GM11168 (cell line): Measurements from ENCODE around the gene C3orf33.
"Not testable (repeated sequence)": the region's sequence is repeated elsewhere in the genome, so short reads cannot be mapped to it uniquely, and the experiment has no call there.

Experiments
- in situ Hi-C: fragments of 300-500 bp; cut with MboI; formaldehyde crosslinking; loops from one replicate; pipeline ENCODE4 v1.12.0; 2022; ENCODE audit warnings: low sequenced_read_pairs; ENCODE audit not compliant: unreplicated experiment

The C3orf33 gene

GRCh38 chr3:155805802-155806618, at the start of gene C3orf33:
Gene C3orf33 (minus strand): TSS chr3:155806278. CDS start chr3:155806252, 26 bp downstream.
- in situ Hi-C loops, result no loop called here

GRCh38 chr3:155854141-155854940, 48.3 kb upstream of the C3orf33 start, which contains the start of gene SLC33A1:
Gene SLC33A1 (minus strand): TSS chr3:155854427. CDS start chr3:155853997, 430 bp downstream.
- in situ Hi-C loops, result no loop called here

GRCh38 chr3:155853214-155854140, 47.4 kb upstream of the C3orf33 start:
- in situ Hi-C loops, result no loop called here

GRCh38 chr3:155852341-155852740, 46.3 kb upstream of the C3orf33 start:
- in situ Hi-C loops, result no loop called here

- in situ Hi-C loops, result not testable (repeated sequence)
Observed at GRCh38 chr3:155849404-155849803, 43.3 kb upstream of the C3orf33 start.

GRCh38 chr3:155847993-155848392, 41.9 kb upstream of the C3orf33 start:
- in situ Hi-C loops, result no loop called here

- in situ Hi-C loops, result no loop called here
Observed at GRCh38 chr3:155846119-155846518, 40.0 kb upstream of the C3orf33 start.

GRCh38 chr3:155843569-155843968, 37.5 kb upstream of the C3orf33 start:
- in situ Hi-C loops, result no loop called here

GRCh38 chr3:155835341-155836071, 29.4 kb upstream of the C3orf33 start:
- in situ Hi-C loops, result no loop called here

GRCh38 chr3:155828490-155829098, 22.5 kb upstream of the C3orf33 start:
- in situ Hi-C loops, result not testable (repeated sequence)

GRCh38 chr3:155815030-155815545, 9.0 kb upstream of the C3orf33 start:
- in situ Hi-C loops, result no loop called here

- in situ Hi-C loops, result not testable (repeated sequence)
Observed at GRCh38 chr3:155813224-155813623, 7.1 kb upstream of the C3orf33 start.

GRCh38 chr3:155809181-155809580, 3.1 kb upstream of the C3orf33 start:
- in situ Hi-C loops, result no loop called here

- in situ Hi-C loops, result no loop called here
Observed at GRCh38 chr3:155807823-155808222, 1.7 kb upstream of the C3orf33 start.

GRCh38 chr3:155805204-155805801, 775 bp downstream of the C3orf33 start:
- in situ Hi-C loops, result no loop called here

GRCh38 chr3:155804323-155804722, 1.8 kb downstream of the C3orf33 start:
- in situ Hi-C loops, result no loop called here

GRCh38 chr3:155792532-155792931, 13.5 kb downstream of the C3orf33 start:
- in situ Hi-C loops, result no loop called here

GRCh38 chr3:155791190-155791589, 14.9 kb downstream of the C3orf33 start:
- in situ Hi-C loops, result no loop called here
